ENCODE data around the gene TMEM132C. TPM values are rescaled to one million over a fixed set of nuclear protein-coding genes. Genes with fewer than 3 reads are reported as not detected.

The TMEM132C gene
- total and polyA plus RNA-seq, 2 donors (not counting 3 experiments of a cell fraction or from before 2014, with no cell fraction given): not detected

GRCh38 chr12:128367961-128368360 is 101.0 kb downstream of the TMEM132C start:
- Histone ChIP-seq H3K9me3 (replicated peaks; ENCODE audit: control insufficient read depth, insufficient read depth, low read length) (peaks cover 15% of the 10 kb centered on the region), H3K79me2 (ENCODE audit: control insufficient read depth, insufficient read depth, low read length) (no peaks in the 10 kb centered on the region), H3K9me1 (replicated peaks; ENCODE audit: control insufficient read depth, extremely low read depth, insufficient read depth, low read length) (no peaks in the 10 kb centered on the region), H3K4me3 (replicated peaks in 1 of 3; ENCODE audit: insufficient read depth in 1 of 3, low read depth in 1 of 3, low read length in 3 of 3) (no peak overlapping the region), H3K27me3 (ENCODE audit: control insufficient read depth in 2 of 2, insufficient read depth in 2 of 2, low read length in 2 of 2) (no peaks in the 10 kb centered on the region), H4K20me1 (replicated peaks; ENCODE audit: control insufficient read depth, extremely low read depth, insufficient read depth, low read length) (no peaks in the 10 kb centered on the region), H3K9ac (replicated peaks; ENCODE audit: extremely low read depth, insufficient read depth, low read length) (no peak overlapping the region), H2AFZ (ENCODE audit: low read depth, low read length) (no peak overlapping the region), H3K4me1 (ENCODE audit: control insufficient read depth, extremely low read depth, insufficient read depth, low read length) (no peaks in the 10 kb centered on the region), H3K36me3 (ENCODE audit: control insufficient read depth in 2 of 2, extremely low read depth in 1 of 2, insufficient read depth in 2 of 2, low read length in 2 of 2) (no peaks in the 10 kb centered on the region), H3K27ac (ENCODE audit: insufficient read depth, low read depth, low read length) (no peak overlapping the region), H3K4me2 (ENCODE audit: insufficient read depth, low read length) (no peak overlapping the region)
- intact Hi-C loops (cut with micrococcal nuclease): no loop called here
- dilution Hi-C loops (cut with MboI; ENCODE audit: extremely low pct_ligation_motif_present, low sequenced_read_pairs): no loop called here
- POLR2A ChIA-PET: no interaction called here
- TF ChIP-seq MYC (IDR thresholded peaks at IDR 0.05; ENCODE audit: low read depth, low read length): no peak
- no peak for TF ChIP-seq MAX (IDR thresholded peaks at IDR 0.05; ENCODE audit: insufficient read depth, insufficient read length)
- TF ChIP-seq POLR2A (IDR thresholded peaks at IDR 0.05; ENCODE audit: low read depth, low read length): no peak
- no peak for TF ChIP-seq FOS (IDR thresholded peaks at IDR 0.05; ENCODE audit: borderline replicate concordance, insufficient read depth, low read length)
- no peak for TF ChIP-seq JUN (IDR thresholded peaks at IDR 0.05; ENCODE audit: borderline replicate concordance, insufficient read depth, insufficient read length, low read depth)
- TF ChIP-seq EZH2 (IDR thresholded peaks at IDR 0.05; ENCODE audit: borderline replicate concordance, low read depth, low read length, severe bottlenecking): no peak
- TF ChIP-seq GATA2 (IDR thresholded peaks at IDR 0.05; ENCODE audit: insufficient read depth, insufficient read length, low read depth, low read length): no peak
- no peak for TF ChIP-seq CTCF (IDR thresholded peaks at IDR 0.05; ENCODE audit: extremely low read depth in 1 of 2, insufficient read depth in 1 of 2, low read depth in 1 of 2, low read length in 2 of 2)
- no peak for TF ChIP-seq POLR2AphosphoS5 (IDR thresholded peaks at IDR 0.05; ENCODE audit: insufficient read depth, low read depth, low read length)
- CTCF ChIA-PET: no interaction called here
- no peak for DNase-seq (ENCODE audit: low read depth, low spot score)
- FAIRE-seq: no peak
- no TSS peak for BruUV-seq (replicated peaks)

All from endothelial cell of umbilical vein (primary cell).